Activated T-cell treated with anti-CD3 and anti-CD28 coated beads, Interleukin-2, amount 50 U/mL, for 4 hours (primary cell): ENCODE measurements around the gene TM7SF2. TPM values are rescaled to one million over a fixed set of nuclear protein-coding genes. Genes with fewer than 3 reads are reported as not detected.

Source experiments
- ATAC-seq, 2 donors: fragments of 200-7000 bp; cut with Tn5 transposase; one replicate each; pipeline ENCODE4 v1.10.0; 2021
- DNase-seq: peaks from one replicate; pipeline ENCODE4 v3.0.0-alpha.2; 2020
- H3K27me3 Mint-ChIP-seq: one replicate; pipeline ENCODE4 v1.8.0; 2021; ENCODE audit warnings: low read depth, mixed read lengths
- H3K36me3 Mint-ChIP-seq: one replicate; pipeline ENCODE4 v1.8.0; 2022; ENCODE audit warnings: mixed read lengths; ENCODE audit not compliant: insufficient read depth
- H3K4me1 Mint-ChIP-seq: one replicate; pipeline ENCODE4 v1.8.0; 2021; ENCODE audit warnings: low read depth, mixed read lengths
- H3K4me3 Mint-ChIP-seq: one replicate; pipeline ENCODE4 v1.8.0; 2021; ENCODE audit warnings: mild to moderate bottlenecking, moderate library complexity, mixed read lengths
- H3K9me3 Mint-ChIP-seq: one replicate; pipeline ENCODE4 v1.8.0; 2021; ENCODE audit warnings: mixed read lengths
- total RNA-seq, 3 donors: library from RNA; stranded (reverse); gene quantifications; one replicate each; pipeline ENCODE4 v1.2.1, GENCODE V29; 2021

Gene TM7SF2
- 10 to 100 TPM; 18.4 to 19.4 (median 18.7) TPM for total RNA-seq

- Mint-ChIP-seq H3K9me3 (no peaks in the 10 kb centered on the region), H3K4me1 (peaks cover 49% of the 10 kb centered on the region), H3K27me3 (no peaks in the 10 kb centered on the region), H3K36me3 (peaks cover 3% of the 10 kb centered on the region), H3K4me3 (peak within 1 kb of the TSS; percentile 82)
- peak; percentile 74 for ATAC-seq
- peak; percentile 92 for DNase-seq
These were observed at the start of gene TM7SF2 for GRCh38 chr11:65111744-65112545. Gene TM7SF2 (plus strand): TSS chr11:65111872. CDS start chr11:65112016, 144 bp downstream.

- no peaks in the 10 kb centered on the region for H3K4me1 Mint-ChIP-seq
- H3K27me3 Mint-ChIP-seq: peaks cover 3% of the 10 kb centered on the region
- peak in 1 of 2 donors; percentile 38 for ATAC-seq
- no peaks in the 10 kb centered on the region for H3K36me3 Mint-ChIP-seq
- H3K9me3 Mint-ChIP-seq: no peaks in the 10 kb centered on the region
- no peak for DNase-seq
- no peak overlapping the region for H3K4me3 Mint-ChIP-seq
These were observed 48.1 kb upstream of the TM7SF2 start for GRCh38 chr11:65063532-65063931.

GRCh38 chr11:65064847-65065240, 46.8 kb upstream of the TM7SF2 start:
- Mint-ChIP-seq H3K4me1 (no peaks in the 10 kb centered on the region), H3K27me3 (peaks cover 3% of the 10 kb centered on the region), H3K36me3 (no peaks in the 10 kb centered on the region), H3K4me3 (no peak overlapping the region), H3K9me3 (no peaks in the 10 kb centered on the region)
- ATAC-seq: no peak
- no peak for DNase-seq

GRCh38 chr11:65065851-65066250, 45.8 kb upstream of the TM7SF2 start:
- Mint-ChIP-seq H3K4me1 (no peaks in the 10 kb centered on the region), H3K9me3 (no peaks in the 10 kb centered on the region), H3K4me3 (no peak overlapping the region), H3K27me3 (peaks cover 3% of the 10 kb centered on the region), H3K36me3 (no peaks in the 10 kb centered on the region)
- DNase-seq (no peak), ATAC-seq (no peak)

- Mint-ChIP-seq H3K36me3 (no peaks in the 10 kb centered on the region), H3K9me3 (no peaks in the 10 kb centered on the region), H3K27me3 (peaks cover 3% of the 10 kb centered on the region), H3K4me3 (no peak overlapping the region), H3K4me1 (no peaks in the 10 kb centered on the region)
- DNase-seq (no peak), ATAC-seq (no peak)
These were observed 45.4 kb upstream of the TM7SF2 start for GRCh38 chr11:65066315-65066714.

GRCh38 chr11:65066805-65067291, 44.8 kb upstream of the TM7SF2 start:
- no peaks in the 10 kb centered on the region for H3K9me3 Mint-ChIP-seq
- ATAC-seq (no peak), DNase-seq (no peak)
- H3K36me3 Mint-ChIP-seq: no peaks in the 10 kb centered on the region
- H3K4me1 Mint-ChIP-seq: no peaks in the 10 kb centered on the region
- H3K27me3 Mint-ChIP-seq: peaks cover 3% of the 10 kb centered on the region
- no peak overlapping the region for H3K4me3 Mint-ChIP-seq

- Mint-ChIP-seq H3K9me3 (no peaks in the 10 kb centered on the region), H3K36me3 (no peaks in the 10 kb centered on the region), H3K4me1 (no peaks in the 10 kb centered on the region), H3K4me3 (no peak overlapping the region), H3K27me3 (no peaks in the 10 kb centered on the region)
- DNase-seq (no peak), ATAC-seq (no peak)
These were observed 44.2 kb upstream of the TM7SF2 start for GRCh38 chr11:65067446-65067845.

GRCh38 chr11:65069217-65069616, 42.5 kb upstream of the TM7SF2 start:
- ATAC-seq: no peak
- Mint-ChIP-seq H3K9me3 (no peaks in the 10 kb centered on the region), H3K27me3 (no peaks in the 10 kb centered on the region), H3K4me3 (no peak overlapping the region), H3K4me1 (no peaks in the 10 kb centered on the region), H3K36me3 (no peaks in the 10 kb centered on the region)
- no peak for DNase-seq

- no peaks in the 10 kb centered on the region for H3K36me3 Mint-ChIP-seq
- no peak for ATAC-seq
- DNase-seq: no peak
- no peaks in the 10 kb centered on the region for H3K27me3 Mint-ChIP-seq
- no peak overlapping the region for H3K4me3 Mint-ChIP-seq
- no peaks in the 10 kb centered on the region for H3K9me3 Mint-ChIP-seq
- H3K4me1 Mint-ChIP-seq: no peaks in the 10 kb centered on the region
These were observed 39.6 kb upstream of the TM7SF2 start for GRCh38 chr11:65071907-65072630.

- ATAC-seq: no peak
- Mint-ChIP-seq H3K4me3 (no peak overlapping the region), H3K36me3 (no peaks in the 10 kb centered on the region), H3K4me1 (no peaks in the 10 kb centered on the region), H3K27me3 (no peaks in the 10 kb centered on the region), H3K9me3 (no peaks in the 10 kb centered on the region)
- no peak for DNase-seq
These were observed 39.1 kb upstream of the TM7SF2 start for GRCh38 chr11:65072631-65072966.

GRCh38 chr11:65077451-65077850, 34.2 kb upstream of the TM7SF2 start:
- H3K4me3 Mint-ChIP-seq: no peak overlapping the region
- DNase-seq (no peak), ATAC-seq (no peak)
- peaks cover 8% of the 10 kb centered on the region for H3K4me1 Mint-ChIP-seq
- no peaks in the 10 kb centered on the region for H3K27me3 Mint-ChIP-seq
- no peaks in the 10 kb centered on the region for H3K9me3 Mint-ChIP-seq
- no peaks in the 10 kb centered on the region for H3K36me3 Mint-ChIP-seq

GRCh38 chr11:65078151-65078550, 33.5 kb upstream of the TM7SF2 start:
- H3K4me3 Mint-ChIP-seq: no peak overlapping the region
- H3K36me3 Mint-ChIP-seq: no peaks in the 10 kb centered on the region
- DNase-seq (peak; percentile 67), ATAC-seq (peak; percentile 91 to 93)
- no peaks in the 10 kb centered on the region for H3K9me3 Mint-ChIP-seq
- H3K4me1 Mint-ChIP-seq: peaks cover 13% of the 10 kb centered on the region
- H3K27me3 Mint-ChIP-seq: no peaks in the 10 kb centered on the region

- H3K4me3 Mint-ChIP-seq: no peak overlapping the region
- no peaks in the 10 kb centered on the region for H3K27me3 Mint-ChIP-seq
- no peaks in the 10 kb centered on the region for H3K36me3 Mint-ChIP-seq
- peaks cover 16% of the 10 kb centered on the region for H3K4me1 Mint-ChIP-seq
- no peaks in the 10 kb centered on the region for H3K9me3 Mint-ChIP-seq
- ATAC-seq (no peak), DNase-seq (no peak)
These were observed 32.8 kb upstream of the TM7SF2 start for GRCh38 chr11:65078786-65079342.

- ATAC-seq: peak; percentile 1 to 8
- Mint-ChIP-seq H3K4me3 (peak overlapping the region; percentile 93), H3K9me3 (no peaks in the 10 kb centered on the region), H3K36me3 (peaks cover 7% of the 10 kb centered on the region), H3K27me3 (no peaks in the 10 kb centered on the region), H3K4me1 (peaks cover 31% of the 10 kb centered on the region)
- no peak for DNase-seq
These were observed 28.4 kb upstream of the TM7SF2 start for GRCh38 chr11:65083134-65083833.
